GM10847 (cell line): ENCODE measurements around the gene PEX10.

Source experiments
- POLR2A ChIP-seq: IDR thresholded peaks from 2 replicates; pipeline ENCODE4 v1.6.1; 2011; ENCODE audit not compliant: insufficient read length; ENCODE audit errors: extremely low read depth

PEX10 gene

DNA sequence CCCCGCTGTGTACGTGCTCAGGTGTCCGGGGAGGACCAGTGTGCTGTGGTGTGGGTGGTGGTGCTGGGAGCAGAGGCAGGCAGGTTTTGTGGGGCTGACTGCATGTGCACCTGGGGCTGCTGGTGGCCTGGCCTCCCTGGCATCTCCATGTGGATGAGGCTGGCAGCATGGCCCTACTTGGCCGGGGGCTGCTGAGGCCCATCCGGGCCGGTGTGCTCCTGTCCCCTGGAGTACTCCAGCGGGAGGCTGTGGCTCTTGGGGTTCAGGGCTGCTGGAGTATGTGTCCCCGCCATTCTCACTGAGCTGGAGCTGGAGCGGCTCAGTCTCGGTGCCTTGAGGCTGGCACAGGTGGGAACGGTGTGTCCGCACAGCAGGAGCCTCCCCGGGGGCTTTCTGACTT lies 20.8 kb upstream of the PEX10 start:
- TF ChIP-seq POLR2A: no peak

DNA sequence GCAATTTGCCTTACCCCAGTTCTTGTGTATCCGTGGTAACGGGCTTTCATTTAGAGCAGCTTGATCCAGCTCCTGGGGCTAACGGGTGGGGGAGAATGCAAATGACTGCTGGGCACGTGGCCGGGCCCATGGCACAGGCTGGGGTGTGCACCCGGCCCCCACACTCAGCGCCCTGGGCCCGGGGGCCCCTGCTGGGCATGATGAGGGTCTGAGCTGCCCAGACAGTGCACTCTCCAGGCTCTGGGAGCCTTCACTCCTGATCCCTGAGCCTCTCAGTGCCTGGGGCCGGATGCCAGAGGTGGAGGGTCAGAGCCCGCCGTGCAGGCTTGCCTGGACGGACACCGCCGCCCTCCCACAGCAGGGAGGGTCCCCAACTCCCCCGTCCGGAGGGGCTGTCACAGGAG lies 20.1 kb upstream of the PEX10 start:
- no peak for TF ChIP-seq POLR2A

DNA sequence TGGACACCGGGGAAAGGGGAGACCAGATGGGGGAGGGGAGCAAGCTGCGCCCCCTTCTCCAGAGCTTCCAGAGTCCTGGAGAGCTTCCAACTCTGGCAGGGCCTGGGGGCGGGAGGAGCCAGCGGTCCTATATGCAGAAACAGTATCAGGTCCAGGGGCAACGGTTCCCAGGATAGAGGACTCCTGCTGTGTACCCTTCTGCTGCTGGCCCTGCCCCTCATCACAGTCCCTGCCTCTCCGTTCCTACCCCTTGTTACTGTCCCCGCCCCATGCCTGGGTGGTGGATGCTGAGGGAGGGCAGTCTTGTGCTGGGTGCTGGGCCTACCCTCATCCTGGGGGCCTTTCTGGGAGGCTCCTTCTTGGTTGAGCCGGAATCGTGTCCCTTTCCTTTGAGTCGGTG lies 19.2 kb upstream of the PEX10 start:
- no peak for TF ChIP-seq POLR2A

DNA sequence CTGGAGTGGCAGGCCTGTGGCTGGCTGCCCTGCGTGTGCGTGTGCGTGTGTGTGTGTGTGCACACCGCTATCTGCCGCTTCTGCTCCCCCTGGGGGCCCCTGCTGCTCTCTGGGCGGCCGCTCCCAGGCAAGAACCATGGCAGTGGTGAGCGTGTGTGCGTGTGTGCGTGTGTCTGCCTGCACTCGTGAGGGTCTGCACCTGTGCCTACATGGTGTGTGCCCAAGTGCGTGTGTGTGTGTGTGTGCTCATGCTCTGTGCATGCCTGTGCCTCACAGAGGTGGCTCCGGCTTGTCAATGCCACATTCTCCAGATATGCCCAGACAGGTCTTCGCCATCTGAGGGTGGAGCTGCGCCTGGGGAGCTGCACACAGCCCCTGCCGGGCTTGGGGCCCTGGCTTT lies 18.7 kb upstream of the PEX10 start:
- no peak for TF ChIP-seq POLR2A

DNA sequence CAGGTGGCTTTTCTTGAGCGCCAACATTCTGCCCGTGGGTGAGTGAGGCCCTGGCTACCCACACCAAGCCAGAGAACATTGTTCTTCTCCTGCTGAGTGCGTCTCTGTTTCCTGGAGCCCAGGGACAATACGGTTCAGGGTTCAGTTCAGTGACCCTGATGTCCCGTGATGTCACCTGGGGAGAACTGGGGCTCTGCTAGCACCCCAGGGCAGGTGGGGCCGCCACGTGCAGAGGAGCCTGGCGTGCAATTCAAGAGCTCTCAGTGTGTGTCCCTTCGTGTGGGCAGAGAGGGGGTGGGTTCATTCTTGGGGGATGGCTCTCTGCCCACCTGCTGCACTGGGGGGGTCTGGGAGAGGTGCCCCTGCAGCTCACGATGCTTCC lies 18.2 kb upstream of the PEX10 start:
- TF ChIP-seq POLR2A: no peak

DNA sequence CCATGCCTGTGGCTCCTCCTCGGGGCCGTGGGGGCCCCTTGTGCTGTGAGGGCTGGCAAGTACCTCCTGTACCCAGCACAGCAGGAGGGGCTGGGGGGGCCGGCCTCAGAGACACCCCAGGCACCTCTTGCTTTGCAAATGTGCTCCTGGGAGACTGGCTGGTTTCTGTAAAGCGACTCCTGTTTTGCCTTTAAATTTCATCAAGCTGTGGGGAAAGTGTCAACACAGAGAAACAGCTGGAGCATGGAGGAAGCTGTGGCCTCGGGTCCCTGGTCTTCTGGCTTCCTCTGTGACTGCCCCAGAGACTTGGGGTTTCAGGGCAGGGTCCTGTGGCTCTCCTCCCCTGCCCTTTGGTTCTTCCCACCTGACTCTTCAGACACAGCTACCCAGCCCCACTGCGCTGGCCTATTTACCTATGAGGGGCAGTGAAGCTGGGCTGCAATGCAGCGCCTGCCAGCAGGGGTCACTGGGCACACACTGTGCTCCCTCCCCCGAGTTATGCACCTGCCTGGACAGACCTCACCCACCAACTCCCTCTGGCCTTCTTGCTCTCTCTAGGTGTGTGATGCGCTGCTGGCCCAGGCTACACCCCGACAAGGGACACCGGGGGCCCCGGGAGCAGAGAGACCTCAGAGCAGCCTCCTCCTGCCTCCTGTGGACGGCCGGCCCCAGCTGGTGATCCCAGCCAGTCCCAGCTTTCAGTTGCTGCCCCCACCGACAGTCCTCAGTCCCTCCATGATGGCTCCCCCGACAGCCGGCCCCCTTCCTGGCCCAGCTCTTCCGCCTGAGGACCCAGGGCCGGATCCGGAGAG lies 17.6 kb upstream of the PEX10 start:
- TF ChIP-seq POLR2A: no peak

DNA sequence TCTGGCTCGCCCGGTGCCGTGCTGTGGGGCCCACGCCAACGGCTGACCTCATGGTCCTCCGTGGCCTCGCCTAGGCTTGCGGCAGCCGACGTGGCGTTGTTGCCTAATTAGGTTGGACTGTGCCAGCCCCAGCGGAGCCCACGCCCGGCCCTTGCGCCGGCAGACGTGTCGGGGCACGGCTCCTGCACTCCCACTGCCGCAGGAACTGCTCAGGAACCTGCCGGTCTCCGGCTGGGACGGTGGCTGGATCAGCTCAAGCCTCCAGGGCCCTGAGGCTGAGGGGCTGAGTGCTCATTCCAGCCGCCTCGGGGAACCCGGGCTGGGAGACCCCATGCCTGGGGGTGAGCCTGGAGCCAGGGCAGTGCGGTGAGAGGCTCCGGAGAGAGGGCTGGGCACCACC lies 16.1 kb upstream of the PEX10 start:
- TF ChIP-seq POLR2A: no peak

DNA sequence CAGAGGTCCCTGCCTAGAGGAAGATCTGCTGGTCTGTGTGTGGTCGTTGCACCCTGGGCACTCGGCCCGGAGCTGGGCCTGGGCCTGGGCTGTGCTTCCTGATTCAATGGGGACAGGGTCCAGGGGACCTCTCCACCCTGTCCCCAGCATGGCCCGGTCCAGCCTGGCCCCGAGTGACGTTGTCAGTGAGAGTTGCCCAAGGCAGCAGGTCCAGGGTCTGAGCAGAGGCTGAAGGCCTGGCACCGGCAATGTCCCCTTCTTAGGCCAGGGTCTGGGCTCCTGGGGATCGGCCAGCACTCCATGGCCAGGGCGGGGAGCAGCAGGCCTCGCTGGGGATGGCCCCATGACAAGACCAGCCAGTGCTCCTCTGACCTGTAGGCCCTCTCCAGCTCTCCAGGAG lies 15.6 kb upstream of the PEX10 start:
- no peak for TF ChIP-seq POLR2A

DNA sequence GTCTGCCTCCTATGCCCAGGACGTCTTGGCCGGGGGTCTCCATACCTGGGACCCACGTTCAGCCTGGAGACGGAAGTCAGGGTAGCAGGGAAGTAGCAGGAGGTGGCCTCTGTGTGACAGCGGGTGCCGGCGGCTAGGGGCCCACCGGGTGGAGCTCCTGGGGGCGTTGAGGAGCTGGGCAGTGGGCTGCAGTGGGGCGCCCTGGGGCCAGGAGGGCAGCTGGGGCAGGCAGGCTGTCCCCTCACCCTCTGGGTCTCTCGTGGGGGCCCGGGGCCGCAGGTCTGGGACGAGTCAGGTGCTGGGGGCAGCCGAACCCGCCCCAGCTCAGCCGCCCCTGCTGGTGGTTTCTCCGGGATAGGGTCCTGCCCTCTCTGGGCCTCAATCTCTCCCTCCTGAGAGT lies 14.7 kb upstream of the PEX10 start:
- TF ChIP-seq POLR2A: no peak

DNA sequence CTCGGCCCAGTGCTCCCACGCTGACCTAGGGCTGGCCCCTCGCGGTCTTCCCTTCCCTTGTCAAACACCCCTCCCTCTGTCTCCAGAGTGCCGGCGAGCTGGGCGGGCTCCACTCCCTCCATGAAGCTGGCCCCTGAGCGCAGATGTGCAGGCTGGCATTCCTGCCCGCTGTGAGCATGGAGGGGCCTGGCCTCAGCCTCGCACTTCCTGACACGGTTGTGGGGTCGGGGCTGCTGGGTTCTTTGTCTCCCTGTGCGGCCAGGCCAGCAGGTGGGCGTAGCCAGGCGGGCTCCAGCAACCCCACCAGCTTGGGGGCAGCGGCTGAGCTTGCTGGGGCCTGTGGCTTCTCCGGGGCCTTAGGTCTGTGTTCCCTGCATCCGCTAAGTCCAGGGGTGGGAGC lies 14.2 kb upstream of the PEX10 start:
- TF ChIP-seq POLR2A: no peak

DNA sequence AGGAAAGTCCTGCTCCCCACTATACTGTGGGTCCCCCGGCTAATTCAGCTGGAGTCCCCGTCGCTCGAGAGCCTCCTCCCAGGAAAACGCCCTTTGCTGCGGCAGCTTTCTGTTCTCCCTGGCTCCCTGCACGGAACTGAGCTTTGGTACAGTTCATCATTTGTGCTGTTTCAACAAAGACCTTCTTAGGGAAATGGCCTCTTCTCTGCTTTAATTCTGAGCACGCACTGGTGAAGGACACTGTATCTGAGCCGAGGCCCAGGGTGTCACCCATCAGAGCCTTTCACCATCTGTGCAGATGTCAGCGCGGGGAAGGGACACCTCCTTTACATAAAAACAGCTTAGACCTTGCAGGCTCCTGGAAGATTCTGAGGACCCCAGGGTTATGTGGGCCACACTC lies 13.5 kb upstream of the PEX10 start:
- no peak for TF ChIP-seq POLR2A

DNA sequence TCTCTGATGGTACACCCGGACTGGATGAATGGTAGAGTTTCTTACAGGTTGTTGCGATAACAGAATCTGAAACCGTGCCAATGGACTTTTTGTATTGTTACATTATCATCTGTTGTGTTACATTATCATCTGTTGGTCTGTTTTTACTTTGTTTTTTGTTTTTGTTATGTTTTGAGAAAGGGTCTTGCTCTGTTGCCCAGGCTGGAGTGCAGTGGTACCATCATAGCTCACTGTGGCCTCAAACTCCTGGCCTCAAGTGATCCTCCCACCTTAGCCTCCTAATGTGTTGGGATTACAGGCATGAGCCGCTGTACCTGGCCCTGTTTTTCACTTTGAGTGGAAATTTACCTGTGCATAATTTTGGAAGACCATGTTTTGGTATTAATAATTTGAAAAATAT lies 10.2 kb upstream of the PEX10 start:
- no peak for TF ChIP-seq POLR2A

DNA sequence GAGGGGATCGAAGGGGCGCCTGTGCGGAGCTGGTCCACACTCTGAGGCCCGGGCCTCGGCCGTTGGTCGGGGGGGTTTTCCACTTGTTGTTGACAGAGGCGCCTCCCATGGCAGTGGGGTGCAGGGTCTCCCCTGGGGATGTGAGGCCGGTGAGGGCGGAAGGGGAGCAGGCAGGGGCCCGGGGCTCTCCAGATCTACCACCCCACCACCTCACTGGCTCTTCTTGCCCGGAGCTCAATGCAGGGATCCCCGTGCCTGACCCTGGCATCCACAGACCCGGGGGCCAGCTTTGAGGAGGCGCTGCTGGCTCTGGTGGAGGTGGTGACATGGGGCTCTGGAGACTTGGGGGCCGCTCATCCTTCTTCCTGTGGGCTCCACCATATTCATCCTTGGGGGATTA lies 7.1 kb upstream of the PEX10 start:
- TF ChIP-seq POLR2A: no peak

DNA sequence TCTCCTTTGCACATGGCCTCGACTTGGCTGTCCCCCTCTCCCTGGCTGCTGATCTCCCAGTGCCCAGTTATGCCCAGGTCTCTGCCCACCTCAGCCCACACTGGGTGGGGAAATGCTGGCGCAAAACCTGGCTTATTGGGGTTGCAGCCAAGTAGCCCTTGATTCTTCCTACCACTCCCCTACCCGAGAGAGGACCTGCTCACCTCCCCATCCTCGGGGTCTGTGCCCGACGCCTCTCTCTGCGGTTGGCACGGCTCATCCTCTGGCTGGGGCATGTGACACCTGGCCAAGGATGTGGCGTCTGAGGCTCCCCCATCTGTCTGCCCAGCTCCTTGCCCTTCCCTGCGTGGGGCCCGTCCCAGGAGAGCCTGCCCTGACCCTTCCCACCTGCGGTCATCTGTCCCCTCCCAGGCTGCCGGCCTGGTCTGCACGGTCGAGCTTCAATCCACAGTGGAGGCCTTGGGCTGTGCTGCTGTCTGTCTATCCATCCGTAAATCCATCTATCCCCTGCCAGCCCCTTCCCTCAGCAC lies 6.5 kb upstream of the PEX10 start:
- TF ChIP-seq POLR2A: no peak

DNA sequence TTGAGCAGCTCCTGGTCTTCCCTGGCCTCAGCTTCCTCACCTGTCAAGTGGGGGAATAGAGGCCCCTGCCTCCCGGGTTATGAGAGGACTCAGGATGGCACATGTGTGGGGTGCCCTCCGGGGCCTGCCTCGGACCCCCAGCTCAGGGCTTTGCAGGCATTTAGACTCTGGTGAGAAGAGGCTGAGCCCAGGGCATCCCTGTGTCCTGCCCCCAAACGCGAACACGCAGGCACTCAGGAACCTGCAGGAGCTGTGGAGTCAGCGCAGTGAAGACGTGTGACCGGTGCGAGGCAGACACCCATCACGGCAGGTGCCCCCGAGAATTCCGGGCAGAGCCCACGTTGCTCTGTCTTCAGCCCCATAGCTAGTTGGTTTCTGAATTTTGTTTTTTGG lies 5.5 kb upstream of the PEX10 start:
- TF ChIP-seq POLR2A: no peak

DNA sequence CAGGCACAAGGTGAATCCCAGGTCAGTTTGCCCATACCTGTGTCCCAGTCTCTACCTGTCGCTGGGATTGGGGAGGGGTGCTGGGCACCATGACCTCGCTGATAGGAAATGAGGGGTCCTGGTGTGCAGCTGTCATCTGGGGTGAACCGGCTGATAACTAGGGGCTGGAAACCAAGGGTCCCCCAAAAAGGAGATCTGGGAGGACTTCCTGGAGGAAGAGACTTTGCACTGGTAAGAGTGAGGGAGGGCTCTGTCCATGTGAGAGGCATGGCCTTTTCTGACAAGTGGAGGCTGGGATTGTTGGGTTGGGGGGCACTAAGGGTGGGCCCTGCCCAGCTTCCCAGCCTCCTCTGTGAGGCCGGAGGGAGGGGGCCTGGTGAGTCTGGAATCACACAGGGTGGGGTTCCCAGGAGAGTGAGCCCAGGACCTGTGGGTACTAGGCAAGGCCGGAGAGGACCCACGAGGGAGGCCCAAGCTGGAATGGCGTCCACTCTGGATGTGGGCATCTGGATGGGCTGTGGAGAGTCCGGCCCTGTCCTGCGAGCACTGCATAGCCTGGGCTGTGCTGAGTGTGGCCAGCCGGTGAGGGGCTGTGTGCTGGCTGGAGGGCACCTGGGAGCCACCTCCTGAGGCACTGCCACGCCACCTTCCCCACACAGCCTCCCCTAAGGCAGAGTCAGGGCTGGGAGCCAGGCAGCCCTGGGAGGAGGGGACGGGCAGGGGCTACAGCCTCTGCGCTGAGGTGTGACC lies 4.9 kb upstream of the PEX10 start:
- TF ChIP-seq POLR2A: no peak
